HL-60/S4 (cell line): ENCODE results near the gene NKX2-4.
"Not testable (repeated sequence)": the region's sequence is repeated elsewhere in the genome, so short reads cannot be mapped to it uniquely, and the experiment has no call there.

Experiments used
- in situ Hi-C: fragments of 300-500 bp; cut with MboI; formaldehyde crosslinking; loops from 2 replicates; pipeline ENCODE4 v1.14.3; 2022; ENCODE audit warnings: low sequenced_read_pairs

Gene NKX2-4

DNA sequence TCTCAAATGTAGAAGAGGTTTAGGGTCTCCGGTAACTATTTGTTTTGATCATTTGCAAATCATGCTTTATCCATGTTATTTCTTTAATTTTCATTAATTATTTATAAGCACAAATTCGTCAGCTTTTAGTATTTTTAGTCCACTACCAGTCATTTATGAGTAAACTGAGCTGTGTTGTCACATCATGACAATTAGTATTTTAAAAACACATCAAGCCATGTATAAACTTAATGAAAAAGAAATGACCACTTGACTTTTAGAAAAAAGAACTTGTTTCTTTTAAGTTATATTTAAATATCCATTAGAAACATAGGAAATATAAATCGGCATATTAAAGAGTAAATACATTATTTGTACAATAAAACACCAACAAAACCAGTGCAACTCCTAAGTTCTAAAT is 2.8 kb downstream of the NKX2-4 start:
- in situ Hi-C loops: no loop called here

DNA sequence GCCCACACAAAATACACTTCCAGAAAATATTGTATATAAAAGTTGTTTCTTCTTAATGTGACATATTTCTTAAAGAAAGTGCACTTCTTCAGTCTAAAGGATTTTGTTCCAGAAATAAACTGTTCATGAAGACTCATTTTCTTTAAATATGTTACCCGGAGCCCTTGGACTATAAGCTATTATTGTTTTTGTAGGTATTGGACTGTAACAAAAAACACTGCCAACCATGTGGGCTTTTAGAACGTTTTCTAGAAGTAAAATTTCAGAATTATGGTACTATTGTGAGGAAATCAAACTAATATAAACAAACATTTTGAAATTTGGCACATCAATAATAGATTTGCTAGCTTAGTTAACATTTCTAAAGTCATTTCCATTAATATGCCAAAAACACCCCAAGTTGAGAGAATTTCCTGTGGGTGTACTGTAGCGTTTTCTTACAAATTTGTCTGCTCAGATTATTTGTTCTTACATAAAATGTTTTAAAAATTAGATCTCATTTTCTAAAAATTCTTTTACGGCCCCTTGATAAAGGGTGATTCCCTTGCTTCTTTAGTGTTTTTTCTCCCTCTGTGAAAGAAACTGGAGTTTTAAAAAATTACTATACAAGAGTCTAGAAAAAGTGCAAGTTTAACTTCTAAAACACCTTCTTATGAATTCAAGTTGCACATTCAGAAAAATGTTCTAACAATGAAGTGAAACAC is 3.4 kb downstream of the NKX2-4 start:
- in situ Hi-C loops: no loop called here

DNA sequence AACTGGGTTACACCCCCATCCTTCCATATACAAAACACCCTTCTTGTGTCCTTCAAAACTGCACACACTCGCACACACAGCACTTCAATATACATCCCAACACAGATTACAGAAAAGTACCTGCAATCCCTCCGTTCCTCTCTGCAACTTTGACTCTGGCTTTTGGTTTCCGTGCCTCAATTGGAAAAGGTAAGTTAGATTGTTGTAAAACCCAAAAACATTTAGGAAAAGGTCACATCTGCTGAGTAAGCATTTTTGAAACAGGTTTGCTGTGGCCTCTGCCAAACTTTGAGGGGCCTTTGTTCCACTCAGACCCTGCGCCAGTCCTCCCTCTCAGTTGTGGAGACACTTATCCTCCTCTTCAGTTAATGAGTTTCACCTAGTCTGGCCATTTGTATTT is 4.2 kb downstream of the NKX2-4 start:
- in situ Hi-C loops: no loop called here

DNA sequence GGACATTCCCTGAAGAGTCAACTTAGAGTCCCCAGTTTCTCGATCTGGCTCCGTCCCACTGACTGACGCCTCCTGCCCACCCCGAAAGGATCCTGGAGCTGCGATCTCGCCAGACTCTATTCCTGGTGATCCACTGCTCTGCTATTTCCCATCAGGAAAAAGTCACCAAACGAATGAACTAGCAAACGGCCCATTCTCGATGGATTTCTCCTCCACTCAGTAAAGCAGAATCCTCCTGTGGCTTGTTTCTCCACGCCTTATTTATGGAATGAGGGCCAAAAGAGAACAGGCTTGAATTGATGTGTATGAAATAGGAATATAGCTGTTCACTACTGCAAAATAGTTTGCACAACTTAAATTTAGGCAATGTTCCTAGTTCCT is 5.4 kb downstream of the NKX2-4 start:
- in situ Hi-C loops: no loop called here

DNA sequence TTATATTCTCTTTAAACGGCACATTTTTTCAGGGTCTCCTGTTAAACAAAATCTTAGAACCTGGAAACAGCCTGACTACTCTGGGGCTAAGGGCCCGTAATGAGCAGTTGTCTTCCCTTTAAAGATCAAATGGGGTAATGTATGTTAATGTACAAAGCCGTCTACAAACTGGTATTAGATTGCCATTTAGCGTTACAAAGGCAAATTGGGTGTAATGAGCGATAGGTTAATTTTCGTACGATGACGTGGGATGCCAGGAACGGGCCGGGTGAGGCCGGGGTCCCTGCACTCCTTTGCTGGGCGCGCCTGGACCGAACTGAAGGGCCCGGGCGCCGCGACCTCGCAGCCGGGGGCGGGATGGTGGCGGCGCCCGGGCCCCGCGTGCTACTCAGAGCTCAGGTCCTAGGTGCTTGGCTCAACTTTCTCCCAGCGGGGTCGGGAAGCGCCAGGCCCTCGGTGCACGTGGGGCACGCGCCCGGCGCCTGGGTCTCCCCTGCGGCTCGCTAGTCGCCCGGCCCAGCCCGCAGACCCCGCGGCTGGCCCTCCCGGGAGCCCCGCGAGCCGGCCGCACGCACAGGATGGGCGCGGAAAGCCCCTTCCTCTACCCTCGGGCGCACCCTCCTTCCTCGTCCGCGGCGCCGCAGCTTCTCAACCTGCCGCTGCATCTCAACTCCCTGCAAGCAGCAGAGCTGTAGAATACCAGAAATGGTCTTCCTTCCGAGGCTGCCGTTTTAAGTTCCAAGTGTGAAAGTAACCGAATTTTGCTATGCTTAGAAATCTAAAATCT is 5.9 kb downstream of the NKX2-4 start:
- in situ Hi-C loops: no loop called here

DNA sequence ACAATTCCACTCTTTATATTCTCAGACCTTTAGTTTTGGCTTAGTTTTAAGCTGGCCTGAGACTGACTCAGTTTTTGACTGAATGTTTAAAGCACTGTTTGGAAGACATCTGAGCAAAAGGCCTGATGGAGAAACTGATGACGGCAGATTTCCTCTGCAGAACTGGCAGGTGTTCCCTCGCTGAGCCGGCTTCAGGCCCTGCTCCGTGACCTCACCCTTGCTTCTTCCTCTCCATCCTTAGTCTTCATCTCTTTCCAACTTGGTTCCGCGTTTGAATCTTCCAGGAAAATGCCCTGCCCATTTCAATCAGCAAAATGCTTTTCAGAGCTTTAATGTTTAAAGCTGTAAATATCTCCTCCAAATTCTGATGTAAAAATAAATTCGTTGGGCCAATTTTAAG is 6.6 kb downstream of the NKX2-4 start:
- in situ Hi-C loops: no loop called here

DNA sequence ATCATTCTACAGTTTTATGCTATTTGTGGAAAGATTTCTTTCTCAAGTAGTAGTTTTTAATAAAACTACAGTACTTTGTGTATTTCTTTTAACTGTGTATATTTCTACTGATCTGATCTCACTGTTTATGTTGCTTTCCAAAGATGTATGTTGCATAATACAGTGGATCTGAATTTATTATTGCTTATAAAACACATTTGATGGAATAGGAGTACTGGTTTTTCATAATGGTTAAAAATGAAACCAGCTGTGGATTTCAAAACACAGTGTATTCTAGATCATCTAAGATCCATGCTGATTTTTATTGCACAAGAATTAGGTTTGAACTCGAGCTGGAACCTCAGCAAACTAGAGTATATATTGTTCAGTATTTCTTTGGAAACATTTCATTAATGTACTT is 8.0 kb downstream of the NKX2-4 start:
- in situ Hi-C loops: no loop called here

DNA sequence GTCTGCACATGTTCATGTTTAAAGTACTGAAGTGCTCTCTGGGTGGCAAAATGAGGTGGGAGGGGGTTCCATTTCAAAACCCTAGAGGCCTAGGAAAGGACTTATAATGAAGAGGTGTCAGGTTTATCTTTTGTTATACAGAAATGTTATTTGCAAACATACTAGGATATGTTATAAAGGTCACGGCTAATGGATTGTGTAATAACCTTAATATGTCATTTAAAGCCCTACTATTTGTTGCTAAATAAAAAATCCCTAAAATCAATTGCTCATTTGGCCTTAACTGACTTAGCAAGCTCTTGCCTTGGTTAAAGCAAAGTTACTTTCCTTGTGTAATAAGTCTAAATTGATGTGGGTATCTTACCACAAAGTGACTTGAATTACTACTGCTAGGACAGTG is 8.8 kb downstream of the NKX2-4 start:
- in situ Hi-C loops: no loop called here

DNA sequence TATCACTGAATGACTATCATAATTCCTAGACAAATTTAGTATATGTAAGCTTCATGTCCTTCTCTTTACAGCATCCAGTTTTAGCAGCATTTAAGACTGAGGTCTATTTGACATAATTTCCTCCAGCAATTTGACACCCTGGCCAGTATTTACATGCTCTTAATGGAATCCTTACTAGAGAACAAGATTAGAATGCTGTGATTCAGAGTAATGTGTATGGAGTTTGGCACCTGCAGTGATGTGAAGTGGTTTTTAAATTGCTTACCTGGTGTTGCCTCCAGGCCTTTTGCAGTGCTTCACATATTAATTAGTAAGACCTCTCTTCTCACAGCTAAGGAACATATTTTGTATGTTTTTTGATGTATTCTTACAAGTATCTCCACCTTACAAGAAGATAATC is 9.8 kb downstream of the NKX2-4 start:
- in situ Hi-C loops: no loop called here

DNA sequence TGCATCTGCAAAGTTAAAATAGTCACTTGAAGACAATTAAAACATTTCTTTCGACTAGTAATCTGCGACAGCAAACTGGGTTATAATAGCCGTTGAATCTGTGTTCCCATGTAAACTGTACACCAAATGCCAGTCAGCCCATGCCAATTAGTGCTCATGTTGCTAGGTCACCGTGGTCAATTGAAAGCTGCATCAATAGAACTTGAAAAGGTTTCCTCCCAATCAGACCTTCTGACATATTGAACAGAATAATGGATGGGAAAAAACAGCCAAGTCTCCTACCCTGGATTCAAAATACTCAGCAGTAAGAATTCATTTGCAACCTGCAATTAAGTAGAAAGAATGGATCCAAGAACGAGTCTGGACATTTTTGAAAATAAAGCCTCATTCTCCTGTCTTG is 11.2 kb downstream of the NKX2-4 start:
- in situ Hi-C loops: no loop called here

DNA sequence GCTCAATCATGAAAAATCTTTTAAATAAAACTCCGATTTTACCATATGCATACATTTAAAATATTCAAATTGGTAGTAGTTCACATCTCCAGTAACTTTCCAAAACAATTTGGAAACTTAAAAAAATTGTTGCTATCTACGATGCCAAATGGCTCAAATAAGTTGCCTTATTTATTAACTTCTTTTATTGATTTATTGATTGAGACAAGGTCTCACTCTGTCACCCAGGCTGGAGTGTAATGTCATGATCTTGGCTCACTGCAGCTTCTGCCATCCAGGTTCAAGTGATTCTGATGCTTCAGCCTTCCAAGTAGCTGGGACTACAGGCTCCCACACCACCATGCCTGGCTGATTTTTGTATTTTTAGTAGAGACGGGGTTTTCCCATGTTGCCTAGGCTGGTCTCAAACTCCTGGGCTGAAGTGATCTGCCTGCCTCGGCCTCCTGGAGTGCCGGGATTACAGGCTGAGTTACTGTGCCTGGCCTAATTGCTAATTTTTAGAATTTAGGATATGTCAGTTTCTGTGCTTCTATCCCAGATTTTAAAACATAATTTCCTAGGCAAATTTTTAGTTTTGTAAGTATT is 12.9 kb downstream of the NKX2-4 start:
- in situ Hi-C loops: no loop called here

DNA sequence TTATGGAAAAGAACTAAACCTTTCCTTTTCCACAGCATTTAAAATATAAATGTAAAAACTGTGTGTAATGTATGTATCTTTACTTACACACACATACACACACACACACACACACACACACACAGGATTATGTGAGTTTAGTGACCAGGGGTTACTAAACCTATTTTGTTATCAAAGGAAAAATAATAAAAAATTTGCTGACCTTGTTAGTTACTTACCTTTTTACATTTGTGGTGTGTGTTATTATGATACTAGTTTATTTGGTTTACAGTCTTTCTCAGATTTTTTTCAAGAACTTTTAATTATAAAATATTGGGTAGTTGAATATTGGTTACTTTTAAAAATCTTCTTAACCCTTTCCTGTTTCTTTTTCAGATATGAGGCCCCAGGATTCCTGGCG is 15.7 kb downstream of the NKX2-4 start:
- in situ Hi-C loops: no loop called here

DNA sequence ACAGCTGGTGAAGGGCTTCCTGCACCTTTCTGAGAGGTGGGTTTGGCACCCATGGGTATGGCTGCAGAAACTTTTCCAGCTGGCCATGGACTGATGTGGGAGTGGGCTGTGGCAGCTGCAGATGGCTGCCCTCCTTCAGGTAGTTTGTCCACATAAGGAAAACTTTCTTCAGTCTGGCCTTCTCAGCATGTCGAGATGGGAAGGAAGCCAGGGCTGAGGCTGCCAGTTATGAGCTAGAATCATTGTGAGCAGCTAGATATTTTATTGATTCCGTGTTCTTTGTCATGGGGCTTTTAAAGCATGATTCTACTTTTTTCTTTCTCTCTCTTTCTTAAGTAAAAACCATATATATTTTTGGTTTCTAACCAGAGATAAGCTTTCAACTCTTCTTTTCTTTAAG is 16.6 kb downstream of the NKX2-4 start:
- in situ Hi-C loops: no loop called here

DNA sequence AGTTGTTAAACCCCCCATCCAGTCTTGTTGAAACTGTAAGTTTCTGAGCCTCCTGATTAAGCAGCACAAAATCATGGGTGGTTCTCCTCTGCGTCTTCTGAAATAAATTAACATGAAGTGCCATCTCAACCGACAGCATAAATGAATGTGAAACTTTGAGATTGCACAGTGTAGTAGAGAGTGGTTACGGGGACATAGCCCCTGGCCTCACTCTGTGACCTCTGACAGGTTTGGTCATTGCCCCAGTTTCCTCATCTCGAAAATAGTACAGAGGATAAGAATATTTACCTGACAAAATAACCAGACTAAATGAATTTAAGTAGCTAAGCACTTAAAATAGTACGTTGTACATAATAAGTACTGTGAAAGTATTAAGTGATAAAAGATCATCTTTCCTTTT is 19.1 kb downstream of the NKX2-4 start:
- in situ Hi-C loops: no loop called here

DNA sequence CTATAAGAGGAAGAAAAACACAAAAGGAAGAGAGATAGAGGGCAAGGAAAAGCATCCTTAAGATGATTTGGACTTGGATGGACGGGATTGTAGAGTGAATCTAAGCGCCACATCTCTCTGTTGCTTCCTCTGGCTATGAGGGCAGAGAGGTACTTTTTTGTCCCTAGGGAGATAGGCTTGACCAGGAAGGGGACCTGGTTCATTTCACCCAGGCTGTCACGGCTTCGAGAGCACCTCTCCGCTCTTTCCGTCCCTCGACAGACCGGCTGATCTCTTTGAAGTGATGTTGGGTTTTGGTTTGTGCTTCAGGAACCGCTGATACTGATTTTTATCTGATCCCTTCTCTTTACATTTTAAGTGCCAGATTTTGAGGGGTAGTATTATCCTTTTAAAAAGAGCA is 19.6 kb downstream of the NKX2-4 start:
- in situ Hi-C loops: no loop called here

DNA sequence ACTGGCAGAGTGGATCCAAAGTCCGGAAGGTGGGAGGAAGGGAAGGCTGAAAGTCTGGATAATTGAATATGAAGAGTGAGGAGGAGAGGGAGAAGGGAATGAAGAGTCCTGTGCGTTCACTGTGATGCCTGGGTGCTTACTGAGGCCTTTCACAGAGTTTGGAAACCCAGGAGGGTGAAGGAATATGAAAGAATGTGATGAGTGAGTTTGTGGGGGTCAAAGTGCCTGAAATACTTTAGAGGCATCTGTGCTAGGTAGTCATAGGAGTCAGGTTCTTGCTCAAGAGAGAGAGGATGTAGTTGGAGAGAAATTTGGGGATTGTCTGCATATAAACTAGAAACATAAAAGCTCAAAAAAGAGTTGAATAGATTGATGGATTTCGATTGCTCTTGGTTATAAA is 20.7 kb downstream of the NKX2-4 start:
- in situ Hi-C loops: no loop called here

DNA sequence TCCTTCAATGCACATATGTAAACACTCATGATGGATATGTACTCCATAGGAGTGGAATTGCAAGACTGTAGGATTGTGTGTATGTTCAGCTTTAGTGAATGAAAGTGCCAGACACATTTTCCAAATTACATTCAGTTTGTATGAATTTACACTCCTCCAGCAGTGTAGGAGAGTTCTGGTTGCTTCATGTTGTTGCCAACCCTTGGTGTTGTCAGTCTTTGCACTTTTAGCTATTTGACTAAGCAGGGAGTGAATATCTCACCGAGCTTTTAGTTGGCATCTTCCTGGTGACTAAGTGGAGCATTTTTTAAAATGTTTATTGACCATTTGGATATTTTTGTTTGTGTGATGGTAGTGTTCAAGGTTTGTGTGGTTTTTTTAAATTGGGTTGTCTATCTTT is 23.9 kb downstream of the NKX2-4 start:
- in situ Hi-C loops: no loop called here

DNA sequence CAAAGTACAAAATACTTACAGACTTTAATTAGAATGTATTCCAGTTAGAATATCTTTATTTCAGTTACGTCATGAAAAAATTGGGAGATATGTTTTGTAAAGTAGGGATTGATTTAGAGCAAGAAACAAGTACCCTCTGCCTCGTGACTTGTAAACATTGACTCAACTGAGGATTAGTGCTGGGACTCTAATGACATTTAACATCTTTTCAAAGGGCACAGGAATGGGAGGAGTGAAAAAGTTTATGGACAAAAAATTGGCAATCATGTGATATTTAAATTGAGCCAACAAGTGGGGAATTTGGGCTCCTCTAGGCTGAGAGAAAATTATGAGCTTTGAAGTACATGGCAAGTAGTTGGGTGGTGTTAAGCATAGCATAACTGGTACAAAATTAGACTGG is 25.3 kb downstream of the NKX2-4 start:
- in situ Hi-C loops: no loop called here

DNA sequence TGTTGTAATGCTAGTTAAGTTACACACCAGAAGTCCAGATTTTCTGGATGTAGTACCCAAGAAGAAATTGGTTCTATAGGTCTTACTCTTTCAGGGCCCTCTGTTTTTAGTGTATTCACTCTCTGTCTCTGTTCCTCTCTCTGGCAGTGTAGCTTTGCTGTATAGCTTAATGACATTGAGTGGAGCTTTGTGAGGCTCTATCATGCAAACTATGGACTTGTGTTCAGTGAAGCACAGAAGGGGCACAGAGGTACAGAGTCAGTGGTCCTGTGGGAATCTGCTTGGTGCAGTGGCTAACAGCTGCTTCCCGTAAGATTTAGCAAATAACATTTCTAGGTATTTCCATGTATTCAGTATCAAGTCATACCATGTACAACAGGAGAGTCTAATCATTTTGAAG is 26.1 kb downstream of the NKX2-4 start:
- in situ Hi-C loops: no loop called here

DNA sequence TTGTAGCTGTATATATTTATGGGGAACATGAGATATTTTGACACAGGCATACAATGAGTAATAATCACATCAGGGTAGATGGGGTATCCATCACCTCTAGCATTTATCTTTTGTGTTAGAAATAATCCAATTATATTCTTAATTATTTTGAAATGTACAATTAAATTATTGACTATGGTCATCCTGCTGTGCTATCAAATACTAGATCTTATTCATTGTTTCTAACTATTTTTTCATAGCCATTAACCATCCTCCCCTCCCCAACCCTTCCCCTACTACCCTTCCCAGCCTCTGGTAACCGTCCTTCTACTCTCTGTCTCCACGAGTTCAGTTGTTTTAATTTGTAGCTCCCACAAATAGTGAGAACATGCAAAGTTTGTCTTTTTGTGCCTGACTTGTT is 28.5 kb downstream of the NKX2-4 start:
- in situ Hi-C loops: no loop called here

DNA sequence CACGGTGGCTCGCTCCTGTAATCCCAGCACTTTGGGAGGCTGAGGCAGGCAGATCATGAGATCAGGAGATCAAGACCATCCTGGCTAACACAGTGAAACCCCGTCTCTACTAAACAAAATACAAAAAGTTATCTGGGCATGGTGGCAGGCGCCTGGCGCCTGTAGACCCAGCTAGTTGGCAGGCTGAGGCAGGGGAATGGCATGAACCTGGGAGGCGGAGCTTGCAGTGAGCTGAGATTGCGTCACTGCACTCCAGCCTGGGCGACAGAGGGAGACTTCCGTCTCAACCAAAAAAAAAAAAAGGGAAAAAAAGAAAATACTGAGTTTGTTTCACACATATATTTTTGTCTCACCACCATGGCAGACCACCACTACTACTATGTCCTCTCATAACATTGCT is 31.1 kb downstream of the NKX2-4 start:
- in situ Hi-C loops: not testable (repeated sequence)

DNA sequence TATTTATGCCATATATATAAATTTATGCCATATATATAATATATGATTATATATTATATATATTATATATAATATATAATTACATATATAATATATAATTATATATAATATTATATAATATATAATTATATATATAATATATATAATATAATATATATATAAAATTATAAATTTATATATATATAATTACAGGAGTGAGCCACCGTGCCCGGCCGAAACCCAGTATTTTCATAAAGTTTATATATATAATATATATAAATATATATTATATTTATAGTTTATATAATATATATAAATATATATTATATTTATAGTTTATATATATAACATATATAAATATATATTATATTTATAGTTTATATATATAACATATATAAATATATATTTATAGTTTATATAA is 31.6 kb downstream of the NKX2-4 start:
- in situ Hi-C loops: no loop called here
